NCI-H82 treated with DMSO at 0.1 percent for 48 hours (cell line): ENCODE data around the gene HSFX3.
A peak's percentile ranks its signal among the peaks of the same experiment; 100 is the strongest.
"Not testable (repeated sequence)": the region's sequence is repeated elsewhere in the genome, so short reads cannot be mapped to it uniquely, and the experiment has no call there.

Source experiments
- DNase-seq: peaks from one replicate; lab custom pipeline; 2025; ENCODE audit not compliant: unreplicated experiment; lab: John Stamatoyannopoulos, UW

HSFX3 gene

DNA sequence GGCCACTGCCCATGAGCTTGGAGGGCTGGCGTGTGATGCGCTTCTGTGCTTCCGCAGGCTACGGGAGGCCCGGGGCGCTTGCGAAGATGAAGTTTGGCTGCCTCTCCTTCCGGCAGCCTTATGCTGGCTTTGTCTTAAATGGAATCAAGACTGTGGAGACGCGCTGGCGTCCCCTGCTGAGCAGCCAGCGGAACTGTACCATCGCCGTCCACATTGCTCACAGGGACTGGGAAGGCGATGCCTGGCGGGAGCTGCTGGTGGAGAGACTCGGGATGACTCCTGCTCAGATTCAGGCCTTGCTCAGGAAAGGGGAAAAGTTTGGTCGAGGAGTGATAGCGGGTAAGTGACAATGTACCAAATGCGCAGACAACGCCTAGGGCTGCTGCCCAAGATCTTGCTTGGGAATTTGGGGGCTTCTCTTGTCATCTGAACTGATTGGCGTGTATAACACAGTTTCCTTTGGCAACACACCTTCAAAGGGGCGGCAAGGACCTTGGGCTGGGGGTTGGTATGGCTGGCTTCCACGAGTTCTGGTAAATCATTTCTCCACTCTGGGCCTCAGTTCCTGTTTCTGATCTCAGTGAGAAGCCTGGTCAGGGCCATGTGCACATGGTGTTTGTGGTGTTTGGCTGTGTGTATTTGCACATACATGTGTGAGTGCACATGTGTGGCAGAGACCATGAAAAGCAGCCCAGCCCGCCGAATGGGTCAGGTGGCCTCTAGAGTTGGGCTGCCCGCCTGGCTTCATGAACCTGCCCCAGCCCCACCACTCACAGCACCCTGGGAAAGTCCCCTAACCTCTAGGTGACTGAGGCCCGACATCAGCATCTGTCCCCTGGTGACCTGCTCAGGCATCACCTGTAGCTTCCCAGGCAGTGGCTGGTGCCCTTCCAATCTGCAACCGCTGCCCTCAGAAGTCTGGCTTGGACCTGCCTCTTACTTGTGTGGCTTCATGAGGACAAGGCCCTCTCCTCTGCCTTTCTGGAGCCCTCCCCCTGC lies 3.9 kb downstream of the HSFX3 start:
- not testable (repeated sequence) for DNase-seq

DNA sequence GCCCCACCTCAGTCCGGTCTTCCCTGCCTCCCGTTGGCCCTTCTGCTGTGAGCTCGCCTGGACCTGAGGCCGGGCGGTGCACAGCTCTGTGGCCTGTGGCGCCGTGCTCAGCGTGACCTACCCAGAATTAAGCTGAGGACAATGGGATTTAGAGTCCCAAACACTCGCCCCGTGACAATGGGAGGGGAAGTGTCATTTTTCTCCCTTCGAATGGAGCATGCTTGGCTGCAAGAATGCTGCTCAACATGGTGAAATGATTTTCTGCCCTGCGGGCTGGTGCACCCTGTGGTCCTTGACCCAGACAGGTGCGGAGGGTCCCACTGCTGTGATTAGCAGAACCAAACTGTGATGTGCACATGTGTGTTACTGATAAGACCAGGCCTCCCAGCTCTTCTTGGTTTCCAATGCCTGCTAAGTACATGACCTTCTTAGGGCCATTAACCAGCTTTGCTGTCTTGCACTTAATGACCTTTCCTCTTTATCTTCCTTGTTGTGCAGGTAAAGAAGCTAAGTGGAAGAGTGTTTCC lies 8.1 kb downstream of the HSFX3 start:
- DNase-seq = no peak

DNA sequence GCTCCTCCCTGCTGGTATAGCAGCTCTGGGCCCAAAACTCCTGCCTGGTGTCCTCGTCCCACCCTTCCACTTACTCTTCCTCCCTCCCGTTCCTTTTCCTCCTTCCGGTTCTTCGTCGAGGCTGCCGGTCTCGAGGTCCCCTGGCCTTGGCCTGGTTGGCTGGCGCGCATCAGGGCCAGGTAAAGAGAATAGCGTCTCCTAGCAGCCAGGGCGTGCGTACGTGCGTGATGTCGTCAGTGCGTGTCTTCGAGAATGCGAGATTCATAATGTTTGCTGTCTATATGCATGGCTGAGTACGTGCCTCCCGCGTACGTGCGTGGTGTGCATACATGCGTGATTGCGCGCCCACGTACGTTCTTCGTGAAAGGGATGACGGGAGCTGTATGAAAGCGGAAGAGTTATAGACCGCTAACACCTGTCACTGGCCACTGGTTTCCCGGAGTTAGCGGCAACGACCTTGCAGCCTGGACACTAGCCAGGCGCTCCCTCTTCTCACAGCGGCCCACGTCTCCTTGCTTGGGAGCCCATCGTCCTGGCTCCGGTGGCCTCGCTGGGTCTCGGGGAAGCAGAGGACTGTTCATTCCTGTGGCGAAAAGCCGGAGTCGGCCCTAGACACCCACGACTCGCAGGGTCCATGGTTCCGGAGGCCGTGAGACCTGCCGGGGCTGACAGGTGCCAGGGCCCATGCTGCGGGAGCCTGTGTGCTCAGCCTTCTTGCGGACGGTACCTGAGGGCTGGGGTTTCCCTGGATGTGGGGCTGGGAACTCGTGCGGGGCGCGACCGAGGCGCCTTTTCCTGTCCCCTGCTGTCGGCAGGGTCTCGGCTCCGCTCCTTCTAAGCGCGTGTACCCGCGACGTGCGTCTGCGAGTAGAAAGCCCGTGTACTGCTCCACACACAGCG lies 8.9 kb downstream of the HSFX3 start, which contains the start of gene EOLA1:
TSS of gene EOLA1 (plus strand) at position 392 of the 900 bp plus-strand sequence. CDS start 4,619 bp downstream, outside the sequence.
- DNase-seq = peak; percentile 92

DNA sequence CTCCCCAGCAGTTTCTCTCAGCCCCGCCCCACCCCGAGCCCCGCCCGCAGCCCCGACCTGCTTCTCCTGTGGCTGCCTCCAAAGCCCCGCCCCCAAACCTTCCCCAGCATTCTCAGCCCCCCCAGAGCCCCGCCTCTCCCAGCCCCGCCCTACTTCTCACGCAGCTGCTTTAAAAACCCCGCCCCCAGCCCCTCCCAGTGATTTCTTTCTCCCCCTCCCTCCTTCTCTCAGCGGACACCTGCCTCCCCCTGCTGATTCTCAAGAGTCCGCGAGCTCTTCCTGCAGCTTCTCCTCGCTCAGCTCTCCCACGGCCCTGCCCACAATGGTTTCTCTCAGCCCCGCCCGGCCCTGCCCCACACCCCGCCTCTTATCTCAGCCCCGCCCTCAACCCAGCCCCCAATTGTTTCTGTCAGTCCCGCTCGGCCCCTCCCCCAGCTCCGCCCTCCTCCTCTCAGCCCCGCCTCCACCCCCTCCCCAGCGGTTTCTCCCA lies 9.5 kb downstream of the HSFX3 start:
- DNase-seq = peak; percentile 92

DNA sequence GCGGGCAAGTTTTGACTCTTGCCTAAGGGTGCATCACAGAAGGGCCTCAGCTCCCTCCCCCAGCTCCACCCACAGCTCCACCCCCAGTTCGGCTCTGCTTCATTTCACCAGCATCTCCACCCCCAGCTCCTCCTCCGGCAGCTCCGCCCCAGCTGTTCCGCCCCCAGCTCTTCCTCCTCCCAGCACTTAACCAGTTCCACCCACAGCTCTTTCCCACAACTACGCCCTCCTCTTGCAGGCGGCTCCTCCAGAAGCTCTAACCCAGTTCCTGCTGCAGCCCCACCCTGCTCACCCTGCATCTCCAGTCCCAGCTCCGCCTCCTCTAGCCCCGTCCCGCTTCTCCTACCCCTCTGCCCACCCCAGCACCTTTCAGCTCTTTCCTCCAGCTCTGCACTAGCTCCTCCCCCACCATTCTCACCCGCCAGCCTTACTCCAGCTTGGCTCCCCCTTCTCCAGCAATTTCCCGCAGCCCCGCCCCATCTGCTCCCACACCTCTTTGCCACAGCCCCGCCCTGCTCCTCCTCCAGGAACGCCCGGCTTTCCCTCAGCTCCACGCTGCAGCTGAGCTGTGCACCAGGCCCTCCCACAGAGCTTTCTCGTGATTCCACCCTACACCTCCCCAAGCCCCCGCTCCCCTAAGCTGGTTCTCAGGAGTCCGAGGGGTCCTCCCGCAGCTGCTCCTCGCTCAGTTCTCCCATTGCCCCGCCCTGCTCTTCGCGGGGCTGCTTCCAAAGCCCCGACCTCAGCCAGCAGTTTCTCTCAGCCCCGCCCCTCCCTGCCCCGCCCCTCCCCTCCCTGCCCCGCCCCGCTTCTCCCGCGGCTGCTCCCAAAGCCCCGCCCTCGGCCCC lies 10.2 kb downstream of the HSFX3 start:
- peak; percentile 91 for DNase-seq

DNA sequence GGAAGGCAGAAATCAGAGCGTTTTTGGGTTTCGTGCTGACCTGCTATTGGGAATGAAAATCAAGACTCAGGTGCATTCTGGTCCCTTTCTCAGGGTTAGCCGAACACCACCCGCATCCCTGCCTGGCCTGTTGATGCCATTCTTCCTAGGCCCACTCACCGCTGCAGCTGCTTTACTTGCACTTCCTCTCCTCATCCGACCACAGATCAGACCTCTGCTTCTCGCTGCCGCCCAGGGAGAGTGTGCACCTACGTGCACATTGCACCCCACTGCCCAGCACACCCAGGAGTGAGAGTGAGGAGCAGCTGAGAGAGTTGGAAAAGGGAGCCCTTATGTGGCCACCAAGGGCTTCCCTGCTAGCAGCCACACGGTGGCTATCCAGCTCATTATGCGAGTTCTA lies 12.2 kb downstream of the HSFX3 start:
- DNase-seq = not testable (repeated sequence)

DNA sequence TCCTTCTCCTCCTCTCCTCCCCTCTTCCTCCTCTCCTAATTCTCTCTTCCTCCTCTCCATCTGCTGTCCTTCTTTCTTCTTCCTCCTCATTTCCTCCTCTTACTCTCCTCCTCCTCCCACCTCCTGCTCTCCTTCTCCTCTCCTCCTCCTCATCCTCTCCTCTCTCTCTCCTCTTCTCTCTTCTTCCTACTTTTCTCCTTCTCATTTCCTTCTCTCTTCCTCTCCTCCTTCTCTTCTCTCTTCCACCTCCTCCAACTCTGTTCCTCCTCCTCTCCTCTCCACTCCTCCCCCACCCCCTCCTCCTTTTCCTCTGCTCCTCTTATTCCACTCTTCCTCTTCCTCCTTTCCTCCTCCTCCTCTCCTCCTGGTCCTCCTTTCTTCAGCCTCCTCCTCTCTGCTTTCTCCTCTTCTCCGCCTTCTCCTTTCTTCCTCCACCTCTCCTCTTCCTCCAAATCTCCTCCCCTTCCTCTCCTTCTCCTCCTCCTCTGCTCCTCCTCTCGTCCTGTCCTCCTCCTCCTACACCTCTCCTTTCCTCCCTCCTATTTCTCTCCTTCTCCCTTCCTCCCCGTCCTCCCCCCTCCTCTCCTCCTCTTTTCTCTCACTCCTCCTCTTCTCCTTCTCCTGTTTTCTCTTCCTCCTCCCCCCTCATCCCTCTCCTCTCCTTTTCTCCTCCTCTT lies 14.7 kb downstream of the HSFX3 start:
- DNase-seq = not testable (repeated sequence)

DNA sequence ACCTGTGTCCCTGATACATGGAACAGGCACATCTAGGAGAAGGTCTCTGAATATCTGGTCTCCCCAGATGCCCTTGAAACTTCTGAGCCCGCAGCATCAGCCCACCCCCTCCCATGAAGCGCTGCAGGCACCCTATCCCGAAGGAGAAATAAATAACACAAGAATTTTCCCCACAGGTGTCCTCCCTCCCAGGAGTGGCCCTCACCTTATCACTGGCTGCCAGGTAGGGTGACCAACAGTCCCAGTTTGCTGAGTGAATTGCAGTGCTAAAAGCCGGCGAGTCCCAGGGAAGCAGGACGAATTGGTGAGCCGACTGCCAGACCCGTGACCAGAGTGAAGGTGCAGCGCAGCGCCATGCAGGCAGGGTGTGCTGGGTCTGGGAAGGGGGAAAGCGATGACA lies 15.7 kb downstream of the HSFX3 start:
- not testable (repeated sequence) for DNase-seq

DNA sequence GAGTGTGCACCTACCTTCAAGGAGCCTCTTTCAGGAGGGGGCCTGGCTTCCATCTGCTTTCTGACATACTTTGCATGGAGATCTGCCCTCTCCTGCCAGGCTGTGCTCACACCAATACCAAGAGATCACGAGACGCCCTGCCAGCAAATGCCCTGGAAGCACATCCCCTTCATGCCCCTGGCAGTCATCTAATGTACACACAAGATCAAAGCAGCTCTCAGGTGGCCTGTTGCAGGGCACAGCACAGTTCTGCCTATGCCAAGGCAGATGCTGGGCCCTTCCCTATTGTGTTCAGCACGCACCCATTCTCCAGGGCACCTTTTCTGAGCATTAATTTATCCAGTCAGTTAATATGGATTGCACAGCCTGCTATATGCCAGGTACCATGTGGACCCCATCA lies 16.9 kb downstream of the HSFX3 start:
- DNase-seq = not testable (repeated sequence)

DNA sequence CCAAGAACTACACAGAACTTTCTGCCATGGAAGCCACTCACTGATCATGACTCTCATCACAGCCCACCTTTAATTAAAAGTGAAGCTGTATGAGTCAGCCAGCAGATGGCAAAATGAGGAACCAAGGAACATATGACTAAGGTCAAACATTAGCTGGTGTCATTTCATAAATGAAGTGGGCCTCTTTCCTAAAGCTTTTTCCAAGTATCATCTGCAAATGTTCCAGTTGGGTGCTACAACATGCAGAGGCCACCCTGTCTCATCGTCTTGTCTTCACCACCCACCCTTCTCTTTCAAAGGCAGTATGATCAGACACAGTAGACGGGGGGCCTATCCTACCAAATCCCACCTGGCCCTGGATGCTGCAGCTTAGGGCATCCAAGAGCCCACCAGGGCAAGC lies 18.1 kb downstream of the HSFX3 start:
- no peak for DNase-seq

DNA sequence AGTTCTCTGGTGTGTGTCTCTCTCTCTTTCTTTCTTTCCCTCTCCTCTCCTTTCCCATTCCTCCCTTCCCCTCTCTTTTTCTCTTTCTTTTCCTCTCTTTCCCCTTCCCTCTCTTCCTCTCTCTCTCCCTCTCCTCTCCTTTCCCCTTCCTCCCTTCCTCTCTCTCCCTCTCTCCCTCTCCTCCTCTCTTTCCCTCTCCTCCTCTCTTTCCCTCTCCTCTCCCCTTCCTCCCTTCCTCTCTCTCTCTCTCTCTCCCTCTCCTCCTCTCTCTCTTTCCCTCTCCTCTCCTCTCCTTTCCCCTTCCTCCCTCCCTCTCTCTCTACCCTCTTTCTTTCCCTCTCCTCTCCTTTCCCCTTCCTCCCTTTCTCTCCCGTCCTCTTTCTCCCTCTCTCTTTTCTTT lies 21.3 kb downstream of the HSFX3 start:
- DNase-seq = no peak

DNA sequence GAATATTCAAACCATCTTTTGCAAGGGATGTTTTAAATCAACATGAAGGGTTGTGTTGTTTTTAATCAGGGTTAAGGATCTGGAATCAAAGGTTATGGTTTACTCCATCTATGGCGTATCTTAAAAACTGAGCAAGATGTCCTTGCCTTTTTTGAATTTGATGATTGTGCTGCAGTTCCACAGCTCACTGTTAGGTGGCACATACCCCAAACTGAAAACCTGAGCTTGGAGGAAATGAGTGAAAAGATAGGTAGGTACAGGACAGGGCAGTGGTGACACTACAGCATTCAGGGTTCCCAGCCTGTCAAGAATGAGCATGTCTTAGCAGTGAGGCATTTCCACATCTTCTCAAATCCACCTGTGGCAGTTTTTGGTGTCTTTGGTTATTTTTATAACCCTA lies 22.0 kb downstream of the HSFX3 start:
- no peak for DNase-seq

DNA sequence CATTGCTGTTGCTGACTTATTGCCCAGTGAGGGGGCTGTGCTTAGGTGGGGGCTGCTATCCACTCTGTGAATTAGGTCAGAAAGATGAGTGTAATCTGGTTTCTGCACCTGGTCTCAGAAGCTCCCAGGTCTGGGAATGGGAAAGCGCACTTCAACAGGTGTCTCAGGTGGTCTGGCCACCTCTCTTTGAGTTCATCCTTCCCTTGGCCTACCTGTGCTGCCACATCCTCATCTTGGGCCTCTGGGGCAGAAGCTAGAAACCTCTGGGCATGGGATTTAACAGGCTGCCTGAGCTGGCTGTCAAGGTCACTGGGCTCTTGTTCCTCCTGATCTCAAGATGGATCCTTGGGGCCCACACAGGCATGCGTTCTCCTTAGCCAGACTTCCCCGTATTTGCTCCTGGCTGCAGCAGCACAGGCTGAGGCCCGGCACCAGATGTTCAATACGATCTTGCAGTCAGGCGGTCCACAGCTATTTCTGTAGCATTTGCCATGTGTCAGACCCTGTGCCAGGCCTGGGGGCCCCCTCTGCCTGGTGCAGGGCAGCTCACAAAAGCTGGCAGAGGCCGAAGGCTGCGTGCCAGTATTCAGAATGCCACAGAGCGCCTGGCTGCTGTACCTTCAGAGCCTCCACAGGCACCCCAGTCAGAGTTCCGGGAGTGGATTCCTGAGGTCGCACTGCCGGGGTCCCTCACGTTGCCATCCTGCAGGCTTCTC lies 23.2 kb downstream of the HSFX3 start:
- not testable (repeated sequence) for DNase-seq

DNA sequence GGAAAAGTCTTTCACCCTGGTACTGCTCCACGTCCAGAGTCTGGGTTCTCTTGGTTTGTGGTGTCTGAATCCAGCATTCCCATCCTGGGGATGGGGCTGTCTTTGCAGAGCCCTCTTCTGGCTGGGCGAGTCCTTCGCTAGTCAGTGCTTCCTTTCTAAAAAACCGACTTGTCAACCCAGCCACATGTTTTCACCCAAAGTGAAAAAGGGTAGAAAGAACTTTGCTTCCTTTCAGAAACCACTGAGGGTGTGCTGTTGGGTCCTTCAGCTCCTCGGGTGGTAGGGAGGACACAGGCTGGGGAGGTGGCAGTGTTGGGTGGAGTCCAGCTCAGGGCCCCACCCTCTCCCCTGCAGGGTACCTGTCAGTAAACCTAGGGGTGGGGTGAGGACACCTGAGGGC lies 23.8 kb downstream of the HSFX3 start:
- not testable (repeated sequence) for DNase-seq

DNA sequence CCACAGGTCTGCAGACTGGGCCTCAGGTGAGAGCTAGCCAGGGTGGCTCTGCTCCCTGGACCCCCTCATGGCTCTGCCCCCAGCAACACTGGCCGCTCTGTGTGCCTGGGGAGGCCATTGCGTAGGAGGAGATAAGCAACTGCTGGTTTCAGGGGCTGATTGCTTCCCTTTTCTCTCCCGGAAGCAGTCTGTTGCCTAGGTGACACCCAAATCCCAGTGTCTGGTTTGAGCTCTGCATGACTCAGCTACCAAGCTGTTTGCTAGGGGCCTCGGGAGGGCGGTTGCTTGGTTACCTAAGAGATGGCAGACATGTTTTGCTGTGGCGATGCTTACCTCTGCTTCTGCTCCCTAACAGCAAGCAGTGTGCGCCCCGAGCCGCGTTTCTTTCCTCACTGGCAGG lies 24.3 kb downstream of the HSFX3 start:
- DNase-seq = not testable (repeated sequence)

DNA sequence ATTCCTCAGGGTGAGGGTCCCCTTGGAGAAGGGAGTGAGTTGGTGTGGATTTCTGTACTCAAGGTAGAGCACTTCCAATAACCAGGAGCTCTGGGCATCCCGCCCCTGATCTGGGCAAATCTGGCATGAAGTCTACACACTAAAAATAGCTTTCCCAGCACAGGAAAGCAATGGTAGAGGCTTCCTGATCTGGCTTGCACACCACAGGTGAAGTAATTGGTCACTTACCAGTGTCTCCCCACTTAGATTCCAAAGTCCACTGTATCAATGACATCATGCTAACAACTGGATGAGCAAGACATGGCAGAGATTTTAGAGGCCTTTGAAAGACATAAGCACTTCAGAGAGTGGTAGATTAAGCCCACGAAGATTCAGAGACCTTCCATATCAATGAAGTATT lies 26.8 kb downstream of the HSFX3 start:
- no peak for DNase-seq

DNA sequence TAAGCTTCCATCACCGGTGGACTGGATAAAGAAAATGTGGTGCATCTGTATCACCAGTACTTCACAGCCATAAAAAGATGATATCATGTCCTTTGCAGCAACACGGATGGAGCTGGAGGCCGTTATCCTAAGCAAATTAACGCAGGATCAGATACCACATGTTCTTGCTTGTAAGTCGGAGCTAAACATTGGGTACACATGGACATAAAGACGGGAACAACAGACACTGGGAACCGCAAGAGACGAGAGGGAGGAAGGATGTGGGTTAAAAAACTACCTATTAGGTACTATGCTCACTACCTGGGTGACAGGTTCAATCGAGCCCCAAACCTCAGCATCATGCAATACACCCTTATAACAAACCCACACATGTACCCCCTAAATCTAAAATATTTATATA lies 28.3 kb downstream of the HSFX3 start:
- no peak for DNase-seq

DNA sequence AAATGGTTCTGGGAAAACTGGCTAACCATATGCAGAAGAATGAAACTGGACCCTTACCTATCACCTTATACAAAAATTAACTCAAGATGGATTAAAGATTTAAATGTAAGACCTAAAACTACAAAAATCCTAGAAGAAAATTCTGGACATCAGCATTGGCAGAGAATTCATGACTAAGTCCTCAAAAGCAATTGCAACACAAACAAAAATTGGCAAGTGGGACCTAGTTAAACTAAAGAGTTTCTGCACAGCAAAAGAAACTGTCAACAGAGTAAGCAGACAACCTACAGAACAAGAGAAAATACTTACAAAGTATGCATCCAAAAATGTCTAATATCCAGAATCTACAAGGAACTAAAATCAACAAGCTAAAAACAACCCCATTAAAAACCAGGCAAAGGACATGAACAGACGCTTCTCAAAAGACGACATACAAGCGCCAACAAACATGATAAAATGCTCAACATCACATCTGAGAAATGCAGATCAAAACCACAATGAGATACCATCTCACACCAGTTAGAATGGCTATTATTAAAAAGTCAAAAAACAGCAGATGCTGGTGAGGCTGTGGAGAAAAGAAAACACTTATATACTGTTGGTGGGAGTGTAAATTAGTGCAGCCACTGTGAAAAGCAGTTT lies 29.0 kb downstream of the HSFX3 start:
- DNase-seq = not testable (repeated sequence)
